DND-41 (cell line): Measurements from ENCODE around the gene MYO5A.
"Not testable (repeated sequence)": the region's sequence is repeated elsewhere in the genome, so short reads cannot be mapped to it uniquely, and the experiment has no call there.

Experiments
- EZH2 ChIP-seq: IDR thresholded peaks from 3 replicates; pipeline ENCODE4 v1.6.1; 2012; ENCODE audit warnings: borderline replicate concordance, low read depth, mild to moderate bottlenecking, moderate library complexity, low read length, inconsistent platforms; ENCODE audit not compliant: severe bottlenecking
- TF ChIP-seq, protein P1 (sequence below): IDR thresholded peaks from 2 replicates; pipeline ENCODE4 v1.5.1; 2012; ENCODE audit warnings: borderline replicate concordance, low read length, moderate library complexity, mild to moderate bottlenecking; ENCODE audit not compliant: poor library complexity, severe bottlenecking; ENCODE audit errors: extremely low read depth

- TF ChIP-seq EZH2 = not testable (repeated sequence)
- TF ChIP-seq, protein P1, sequence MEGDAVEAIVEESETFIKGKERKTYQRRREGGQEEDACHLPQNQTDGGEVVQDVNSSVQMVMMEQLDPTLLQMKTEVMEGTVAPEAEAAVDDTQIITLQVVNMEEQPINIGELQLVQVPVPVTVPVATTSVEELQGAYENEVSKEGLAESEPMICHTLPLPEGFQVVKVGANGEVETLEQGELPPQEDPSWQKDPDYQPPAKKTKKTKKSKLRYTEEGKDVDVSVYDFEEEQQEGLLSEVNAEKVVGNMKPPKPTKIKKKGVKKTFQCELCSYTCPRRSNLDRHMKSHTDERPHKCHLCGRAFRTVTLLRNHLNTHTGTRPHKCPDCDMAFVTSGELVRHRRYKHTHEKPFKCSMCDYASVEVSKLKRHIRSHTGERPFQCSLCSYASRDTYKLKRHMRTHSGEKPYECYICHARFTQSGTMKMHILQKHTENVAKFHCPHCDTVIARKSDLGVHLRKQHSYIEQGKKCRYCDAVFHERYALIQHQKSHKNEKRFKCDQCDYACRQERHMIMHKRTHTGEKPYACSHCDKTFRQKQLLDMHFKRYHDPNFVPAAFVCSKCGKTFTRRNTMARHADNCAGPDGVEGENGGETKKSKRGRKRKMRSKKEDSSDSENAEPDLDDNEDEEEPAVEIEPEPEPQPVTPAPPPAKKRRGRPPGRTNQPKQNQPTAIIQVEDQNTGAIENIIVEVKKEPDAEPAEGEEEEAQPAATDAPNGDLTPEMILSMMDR = not testable (repeated sequence)
These were observed 112.1 kb downstream of the MYO5A start for GRCh38 chr15:52416566-52416965.
